HL-60/S4 treated with phorbol 12-myristate 13-acetate at 8.2 ng/mL for 4 days and 3 days (cell line): ENCODE data around the gene TMEM158.

Source experiments
- in situ Hi-C: fragments of 300-500 bp; cut with MboI; formaldehyde crosslinking; loops from 2 replicates; pipeline ENCODE4 v1.15.0; 2022; ENCODE audit warnings: low sequenced_read_pairs

The TMEM158 gene

GRCh38 chr3:45178183-45179023 is 47.7 kb downstream of the TMEM158 start:
- in situ Hi-C loops: no loop called here

- in situ Hi-C loops: no loop called here
Measured at GRCh38 chr3:45176912-45177311, 49.2 kb downstream of the TMEM158 start.
